Testis (tissue), 3 donors: Measurements from ENCODE around the gene SVIL. TPM values are rescaled to one million over a fixed set of nuclear protein-coding genes. Genes with fewer than 3 reads are reported as not detected.

Experiments
- DNase-seq: peaks from one replicate; pipeline ENCODE4 v3.0.0-alpha.2; 2019
- H3K27ac ChIP-seq, 2 donors: fragments of 200-600 bp; sonication (generic); one replicate each; pipeline ENCODE4 v1.5.1; 2019
- H3K27me3 ChIP-seq: fragments of 200-600 bp; sonication (generic); one replicate; pipeline ENCODE4 v1.5.1; 2019
- H3K36me3 ChIP-seq: fragments of 200-600 bp; sonication (generic); one replicate; pipeline ENCODE4 v1.5.1; 2017; ENCODE audit warnings: low read depth; ENCODE audit errors: missing control alignments
- H3K4me1 ChIP-seq: fragments of 200-600 bp; sonication (generic); one replicate; pipeline ENCODE4 v1.5.1; 2019
- H3K4me3 ChIP-seq, 2 donors: fragments of 200-600 bp; sonication (generic); one replicate each; pipeline ENCODE4 v1.5.1; 2017 to 2019
- H3K9me3 ChIP-seq: fragments of 200-600 bp; sonication (generic); one replicate; pipeline ENCODE4 v1.5.1; 2017
- POLR2A ChIP-seq: fragments of 450-650 bp; IDR thresholded peaks from one replicate; pipeline ENCODE4 v1.6.1; 2017; ENCODE audit warnings: antibody characterized with exemption, mild to moderate bottlenecking, moderate library complexity
- WGBS, 2 donors: methylation state at CpG; one replicate each; pipeline ENCODE4 v1.1.5; 2018; 5-methylcytosine and 5-hydroxymethylcytosine counted together
- intact Hi-C: fragments of 100-400 bp; cut with DNase I; formaldehyde crosslinking; loops from one replicate; pipeline ENCODE4 v1.15.1; 2023; ENCODE audit warnings: low total_unique reads
- polyA plus RNA-seq: library from polyadenylated mRNA; stranded (reverse); fragments of 350-450 nt; fragmentation: Illumina TruSeq; extraction: RNeasy Lipid Tissue Mini Kit (QIAGEN cat#74804); gene quantifications from one replicate; pipeline ENCODE4 v1.2.3, GENCODE V29; 2014; ENCODE audit warnings: low read depth, low replicate concordance; ENCODE audit not compliant: insufficient read depth
- total RNA-seq, 2 donors: library from RNA; depleted of rRNA; stranded (reverse); fragments of >200 nt; gene quantifications; one replicate each; pipeline ENCODE4 v1.2.3, GENCODE V29; 2016
- TF ChIP-seq, protein P1 (sequence below), 3 experiments: fragments of 450-650 bp in 2 of 3; fragments of 200-600 bp in 1 of 3; sonication (generic) in 1 of 3; IDR thresholded peaks; one replicate each; pipeline ENCODE4 v1.5.1; 2016 to 2019; ENCODE audit warnings: antibody characterized with exemption in 3 of 3, mild to moderate bottlenecking in 2 of 3, moderate library complexity in 1 of 3

SVIL gene
- total and polyA plus RNA-seq, 3 donors from 2014 or later, result 44.7 to 67.6 (median 63.1) TPM

GRCh38 chr10:29455095-29455494 lies 179.7 kb downstream of the SVIL start:
- intact Hi-C loops, result no loop called here
- H3K27ac ChIP-seq, result no peak overlapping the region
- no peaks in the 10 kb centered on the region for H3K27me3 ChIP-seq
- 82 to 87% methylated on average over 7 of the region's 7 CpGs for WGBS, 2 donors
- TF ChIP-seq, protein P1, sequence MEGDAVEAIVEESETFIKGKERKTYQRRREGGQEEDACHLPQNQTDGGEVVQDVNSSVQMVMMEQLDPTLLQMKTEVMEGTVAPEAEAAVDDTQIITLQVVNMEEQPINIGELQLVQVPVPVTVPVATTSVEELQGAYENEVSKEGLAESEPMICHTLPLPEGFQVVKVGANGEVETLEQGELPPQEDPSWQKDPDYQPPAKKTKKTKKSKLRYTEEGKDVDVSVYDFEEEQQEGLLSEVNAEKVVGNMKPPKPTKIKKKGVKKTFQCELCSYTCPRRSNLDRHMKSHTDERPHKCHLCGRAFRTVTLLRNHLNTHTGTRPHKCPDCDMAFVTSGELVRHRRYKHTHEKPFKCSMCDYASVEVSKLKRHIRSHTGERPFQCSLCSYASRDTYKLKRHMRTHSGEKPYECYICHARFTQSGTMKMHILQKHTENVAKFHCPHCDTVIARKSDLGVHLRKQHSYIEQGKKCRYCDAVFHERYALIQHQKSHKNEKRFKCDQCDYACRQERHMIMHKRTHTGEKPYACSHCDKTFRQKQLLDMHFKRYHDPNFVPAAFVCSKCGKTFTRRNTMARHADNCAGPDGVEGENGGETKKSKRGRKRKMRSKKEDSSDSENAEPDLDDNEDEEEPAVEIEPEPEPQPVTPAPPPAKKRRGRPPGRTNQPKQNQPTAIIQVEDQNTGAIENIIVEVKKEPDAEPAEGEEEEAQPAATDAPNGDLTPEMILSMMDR (IDR thresholded peaks at IDR 0.05), result no peak
- no peak for TF ChIP-seq POLR2A
- H3K36me3 ChIP-seq, result no peaks in the 10 kb centered on the region
- no peaks in the 10 kb centered on the region for H3K9me3 ChIP-seq
- H3K4me3 ChIP-seq, result no peak overlapping the region
- DNase-seq, result no peak
- H3K4me1 ChIP-seq, result peaks cover 5% of the 10 kb centered on the region

- Histone ChIP-seq H3K27me3 (no peaks in the 10 kb centered on the region), H3K36me3 (no peaks in the 10 kb centered on the region), H3K4me3 (no peak overlapping the region), H3K9me3 (no peaks in the 10 kb centered on the region), H3K27ac (no peak overlapping the region), H3K4me1 (peaks cover 5% of the 10 kb centered on the region)
- intact Hi-C loops, result no loop called here
- TF ChIP-seq, protein P1 (IDR thresholded peaks at IDR 0.05), result no peak
- no peak for TF ChIP-seq POLR2A
- no peak for DNase-seq
- 84 to 89% methylated on average over 4 of the region's 4 CpGs for WGBS, 2 donors
Observed at GRCh38 chr10:29454250-29454649, 180.5 kb downstream of the SVIL start.

- Histone ChIP-seq H3K27ac (no peak overlapping the region), H3K27me3 (no peaks in the 10 kb centered on the region), H3K4me1 (peaks cover 6% of the 10 kb centered on the region), H3K9me3 (no peaks in the 10 kb centered on the region), H3K36me3 (no peaks in the 10 kb centered on the region), H3K4me3 (no peak overlapping the region)
- TF ChIP-seq POLR2A, result no peak
- TF ChIP-seq, protein P1 (IDR thresholded peaks at IDR 0.05), result no peak
- WGBS, 2 donors, result 95 to 97% methylated on average over 8 of the region's 8 CpGs
- intact Hi-C loops, result no loop called here
- DNase-seq, result no peak
Observed at GRCh38 chr10:29452546-29452945, 182.2 kb downstream of the SVIL start.

DNA sequence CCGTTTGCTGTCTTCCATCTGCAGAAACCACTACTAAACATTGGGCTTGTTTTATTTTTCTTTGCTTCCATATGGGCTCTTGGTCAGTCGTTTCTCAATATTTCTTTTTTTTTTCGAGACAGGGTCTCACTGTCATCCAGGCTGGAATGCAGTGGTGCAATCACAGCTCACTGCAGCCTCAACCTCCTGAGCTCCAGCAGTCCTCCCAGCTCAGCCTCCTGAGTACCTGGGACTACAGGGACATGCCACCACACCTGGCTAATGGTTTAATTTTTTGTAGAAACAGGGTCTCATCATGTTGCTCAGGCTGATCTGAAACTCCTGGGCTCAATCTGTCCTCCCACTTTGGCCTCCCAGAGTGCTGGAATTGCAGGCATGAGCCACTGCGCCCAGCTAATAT lies 182.8 kb downstream of the SVIL start:
- H3K36me3 ChIP-seq, result no peaks in the 10 kb centered on the region
- TF ChIP-seq, protein P1 (IDR thresholded peaks at IDR 0.05), result no peak
- no peak for TF ChIP-seq POLR2A
- H3K9me3 ChIP-seq, result no peaks in the 10 kb centered on the region
- H3K4me1 ChIP-seq, result peaks cover 6% of the 10 kb centered on the region
- H3K27me3 ChIP-seq, result no peaks in the 10 kb centered on the region
- no peak for DNase-seq
- intact Hi-C loops, result no loop called here
- H3K4me3 ChIP-seq, result no peak overlapping the region
- H3K27ac ChIP-seq, result no peak overlapping the region
- WGBS, 2 donors, result 68 to 70% methylated on average over 4 of the region's 4 CpGs

GRCh38 chr10:29450405-29450804 lies 184.4 kb downstream of the SVIL start:
- peaks cover 6% of the 10 kb centered on the region for H3K4me1 ChIP-seq
- intact Hi-C loops, result no loop called here
- H3K9me3 ChIP-seq, result no peaks in the 10 kb centered on the region
- DNase-seq, result no peak
- H3K4me3 ChIP-seq, result no peak overlapping the region
- H3K27ac ChIP-seq, result no peak overlapping the region
- H3K36me3 ChIP-seq, result no peaks in the 10 kb centered on the region
- 74 to 77% methylated on average over 6 of the region's 6 CpGs for WGBS, 2 donors
- H3K27me3 ChIP-seq, result no peaks in the 10 kb centered on the region
- TF ChIP-seq POLR2A, result no peak
- TF ChIP-seq, protein P1 (IDR thresholded peaks at IDR 0.05), result no peak
